ENCODE results near the gene MIER2. TPM values are rescaled to one million over a fixed set of nuclear protein-coding genes. Genes with fewer than 3 reads are reported as not detected.

The MIER2 gene
- polyA plus RNA-seq, 1 donor from 2014 or later: 16.0 TPM

GRCh38 chr19:291006-291521, 53.5 kb downstream of the MIER2 start, which contains the start of gene PLPP2:
Gene PLPP2, minus strand, starts transcription at chr19:291403. Its CDS starts 67 bp downstream, at chr19:291336.
- Histone ChIP-seq H3K9me2 (ENCODE audit: insufficient read depth, low read length) (no peaks in the 10 kb centered on the region), H3K4me2 (ENCODE audit: low read length) (no peak within 1 kb of the TSS), H2AFZ (ENCODE audit: low read depth, low read length) (no peak within 1 kb of the TSS), H3K9ac (ENCODE audit: low read length) (no peak within 1 kb of the TSS), H3K9me3 (ENCODE audit: low read length) (no peaks in the 10 kb centered on the region), H3K36me3 (ENCODE audit: insufficient read depth, low read length) (no peaks in the 10 kb centered on the region), H3K4me3 (ENCODE audit: low read length) (peak within 1 kb of the TSS; percentile 55), H3K79me2 (replicated peaks; ENCODE audit: insufficient read depth, low read length) (no peaks in the 10 kb centered on the region), H4K20me1 (ENCODE audit: insufficient read depth) (no peaks in the 10 kb centered on the region), H3F3A (ENCODE audit: insufficient read depth, low read length, poor library complexity, severe bottlenecking) (no peaks in the 10 kb centered on the region), H3K27ac (ENCODE audit: low read length) (no peak within 1 kb of the TSS), H3K27me3 (ENCODE audit: insufficient read depth, low read depth, low read length) (peaks cover 59% of the 10 kb centered on the region)
- TF ChIP-seq SMC3 (conservative IDR thresholded peaks at IDR 0.05; ENCODE audit: poor library complexity): no peak
- TF ChIP-seq RAD21 (conservative IDR thresholded peaks at IDR 0.05): no peak
- TF ChIP-seq CTCF (IDR thresholded peaks at IDR 0.05; ENCODE audit: poor library complexity, severe bottlenecking): no peak
- no peak for TF ChIP-seq REST (IDR thresholded peaks at IDR 0.05; ENCODE audit: borderline replicate concordance)
- TF ChIP-seq POLR2AphosphoS5 (IDR thresholded peaks at IDR 0.05): no peak
- no peak for TF ChIP-seq TAF1 (IDR thresholded peaks at IDR 0.05; ENCODE audit: low read depth)
- no peak for TF ChIP-seq MXI1 (conservative IDR thresholded peaks at IDR 0.05; ENCODE audit: poor library complexity, severe bottlenecking)
- no peak for TF ChIP-seq EP300 (conservative IDR thresholded peaks at IDR 0.05; ENCODE audit: poor library complexity, severe bottlenecking)
- no peak for TF ChIP-seq EZH2 (IDR thresholded peaks at IDR 0.05; ENCODE audit: borderline replicate concordance, insufficient read depth, low read length, poor library complexity, severe bottlenecking)

- Histone ChIP-seq H3K79me2 (replicated peaks; ENCODE audit: insufficient read depth, low read length) (no peaks in the 10 kb centered on the region), H3K9me2 (ENCODE audit: insufficient read depth, low read length) (no peaks in the 10 kb centered on the region), H3K9ac (ENCODE audit: low read length) (no peak overlapping the region), H3K27ac (ENCODE audit: low read length) (no peak overlapping the region), H4K20me1 (ENCODE audit: insufficient read depth) (no peaks in the 10 kb centered on the region), H2AFZ (ENCODE audit: low read depth, low read length) (no peak overlapping the region), H3K27me3 (ENCODE audit: insufficient read depth, low read depth, low read length) (peaks cover 58% of the 10 kb centered on the region), H3F3A (ENCODE audit: insufficient read depth, low read length, poor library complexity, severe bottlenecking) (no peaks in the 10 kb centered on the region), H3K4me3 (ENCODE audit: low read length) (no peak overlapping the region), H3K9me3 (ENCODE audit: low read length) (no peaks in the 10 kb centered on the region), H3K36me3 (ENCODE audit: insufficient read depth, low read length) (no peaks in the 10 kb centered on the region), H3K4me2 (ENCODE audit: low read length) (no peak overlapping the region)
- no peak for TF ChIP-seq EZH2 (IDR thresholded peaks at IDR 0.05; ENCODE audit: borderline replicate concordance, insufficient read depth, low read length, poor library complexity, severe bottlenecking)
- TF ChIP-seq SMC3 (conservative IDR thresholded peaks at IDR 0.05; ENCODE audit: poor library complexity): no peak
Observed at GRCh38 chr19:290372-291005, 54.1 kb downstream of the MIER2 start.

All from neural cell (in vitro differentiated cells).